A549 (cell line): ENCODE data around the gene MLST8. TPM values are rescaled to one million over a fixed set of nuclear protein-coding genes. Genes with fewer than 3 reads are reported as not detected.
"Not testable (repeated sequence)": the region's sequence is repeated elsewhere in the genome, so short reads cannot be mapped to it uniquely, and the experiment has no call there.

Source experiments
- ATAC-seq, 2 experiments: fragments of 200-7000 bp in 1 of 2; fragments of >200 bp in 1 of 2; cut with Nextera tagmentation in 1 of 2; cut with Tn5 transposase in 1 of 2; 3 replicates each; pipeline versions ENCODE4 v1.8.0 to v1.9.1; 2018 to 2020; ENCODE audit warnings: mild to moderate bottlenecking in 1 of 2, moderate library complexity in 1 of 2
- CTCF ChIA-PET: fragments of 300-600 bp; sonication (Branson Sonifier 250); formaldehyde crosslinking; extraction: SDS; loops from one replicate; lab custom pipeline; 2021; ENCODE audit warnings: antibody characterized with exemption, inconsistent platforms; lab: Yijun Ruan, JAX
- POLR2A ChIA-PET: fragments of 350-600 bp; formaldehyde crosslinking; extraction: SDS; loops from one replicate; lab custom pipeline; 2021; ENCODE audit warnings: antibody characterized with exemption, inconsistent platforms; lab: Yijun Ruan, JAX
- DNase-seq, 2 experiments: peaks; one replicate each; pipeline versions ENCODE4 v3.0.0 to v3.0.0-alpha.2; 2011 to 2016; ENCODE audit warnings: low read depth in 1 of 2, low spot score in 1 of 2
- FAIRE-seq: peaks from 2 replicates; lab custom pipeline; 2011; peaks lifted over from hg19 to GRCh38; lab: Jason Lieb, UNC
- H3K27ac ChIP-seq, 2 experiments: fragments of >200 bp; sonication (Bioruptor Twin); formaldehyde crosslinking; 3 replicates each; pipeline ENCODE4 v1.5.1; 2016 to 2017
- H3K4me1 ChIP-seq: fragments of >200 bp; sonication (Bioruptor Twin); formaldehyde crosslinking; 3 replicates; pipeline ENCODE4 v1.6.1; 2016
- H3K4me2 ChIP-seq: fragments of >200 bp; sonication (Bioruptor Twin); formaldehyde crosslinking; 3 replicates; pipeline ENCODE4 v1.6.1; 2016
- H3K4me3 ChIP-seq: fragments of >200 bp; sonication (Bioruptor Twin); formaldehyde crosslinking; 3 replicates; pipeline ENCODE4 v1.5.1; 2016
- H3K9me3 ChIP-seq: fragments of >200 bp; sonication (Bioruptor Twin); formaldehyde crosslinking; 3 replicates; pipeline ENCODE4 v1.6.1; 2016
- BCL3 ChIP-seq: fragments of >200 bp; sonication (Bioruptor Twin); formaldehyde crosslinking; IDR thresholded peaks from 3 replicates; pipeline ENCODE4 v1.6.1; 2016
- EHMT2 ChIP-seq: fragments of 200-600 bp; sonication (generic); IDR thresholded peaks from 2 replicates; pipeline ENCODE4 v1.6.1; 2016; ENCODE audit warnings: antibody characterized with exemption, low read depth, mild to moderate bottlenecking, moderate library complexity
- whole genome bisulfite sequencing: methylation state at CpG from one replicate; pipeline ENCODE4 v1.1.6; 2017; ENCODE audit errors: missing lambda C conversion rate; 5-methylcytosine and 5-hydroxymethylcytosine counted together
- polyA plus RNA-seq, 4 experiments: library from polyadenylated mRNA; depleted of rRNA in 3 of 4; stranded (reverse); fragments of >200 nt; fragmentation: RNase III in 1 of 4; extraction: RNeasy Plus Mini Kit Qiagen cat#74134 plus additional on column Dnase treatment in 1 of 4; gene quantifications; 2 replicates in 3 of 4; 3 replicates in 1 of 4; pipeline ENCODE4 v1.2.3, GENCODE V29; 2011 to 2017

MLST8 gene
- polyA plus RNA-seq, 2 of the 4 experiments (the other 2 are of a cell fraction): 46.8 to 53.9 TPM

GRCh38 chr16:2257726-2258125 lies 52.5 kb downstream of the MLST8 start (continued):
- TF ChIP-seq BCL3 (no peak), EHMT2 (no peak)

GRCh38 chr16:2258530-2258929 lies 53.3 kb downstream of the MLST8 start:
- CTCF ChIA-PET: interaction anchor here (0.9 to 1.5 kb wide), 4 partner anchors 12 to 46 kb away, joined by 3 read pairs; no protein-coding TSS in a partner anchor

More at GRCh38 chr16:2258530-2258929, 53.3 kb downstream of the MLST8 start:
- H3K4me3 ChIP-seq, DNase-seq, ATAC-seq, H3K9me3 ChIP-seq, H3K27ac ChIP-seq, H3K4me1 ChIP-seq, H3K4me2 ChIP-seq, FAIRE-seq, POLR2A ChIA-PET: not testable (repeated sequence)
- WGBS: 96% methylated on average over 7 of the region's 7 CpGs

Other genes starting within 250 kb of the MLST8 start
- gene NDUFB10, start 245.9 kb upstream of the MLST8 start, polyA plus RNA-seq (2011; rRNA removed): 151 and 198 TPM in 2 replicates
- gene NDUFB10, start 245.9 kb upstream of the MLST8 start, polyA plus RNA-seq (2017; fragmentation: RNase III; extraction: RNeasy Plus Mini Kit Qiagen cat#74134 plus additional on column Dnase treatment): 367 to 410 TPM (median 389 TPM) in 3 replicates
- gene RPS2, start 240.6 kb upstream of the MLST8 start, polyA plus RNA-seq (2011; rRNA removed): 2,621 and 3,507 TPM in 2 replicates
- gene RPS2, start 240.6 kb upstream of the MLST8 start, polyA plus RNA-seq (2017; fragmentation: RNase III; extraction: RNeasy Plus Mini Kit Qiagen cat#74134 plus additional on column Dnase treatment): 3,378 to 3,689 TPM (median 3,626 TPM) in 3 replicates
- gene RNF151, start 238.6 kb upstream of the MLST8 start, polyA plus RNA-seq (2011; rRNA removed): not detected in 2 replicates
- not detected in 3 replicates for gene RNF151, start 238.6 kb upstream of the MLST8 start, polyA plus RNA-seq (2017; fragmentation: RNase III; extraction: RNeasy Plus Mini Kit Qiagen cat#74134 plus additional on column Dnase treatment)
- gene TBL3, start 233.4 kb upstream of the MLST8 start, polyA plus RNA-seq (2011; rRNA removed): 21.9 and 25.9 TPM in 2 replicates
- gene TBL3, start 233.4 kb upstream of the MLST8 start, polyA plus RNA-seq (2017; fragmentation: RNase III; extraction: RNeasy Plus Mini Kit Qiagen cat#74134 plus additional on column Dnase treatment): 41.9 to 45.0 TPM (median 42.8 TPM) in 3 replicates
- gene NOXO1, start 224.0 kb upstream of the MLST8 start, polyA plus RNA-seq (2011; rRNA removed): not detected in 2 replicates
- gene NOXO1, start 224.0 kb upstream of the MLST8 start, polyA plus RNA-seq (2017; fragmentation: RNase III; extraction: RNeasy Plus Mini Kit Qiagen cat#74134 plus additional on column Dnase treatment): 0.25 to 0.32 TPM (median 0.26 TPM) in 3 replicates
- gene GFER, start 221.3 kb upstream of the MLST8 start, polyA plus RNA-seq (2011; rRNA removed): 11.9 and 12.9 TPM in 2 replicates
- 33.9 to 34.9 TPM (median 34.8 TPM) in 3 replicates for gene GFER, start 221.3 kb upstream of the MLST8 start, polyA plus RNA-seq (2017; fragmentation: RNase III; extraction: RNeasy Plus Mini Kit Qiagen cat#74134 plus additional on column Dnase treatment)
- 4.9 and 5.7 TPM in 2 replicates for gene SYNGR3, start 215.5 kb upstream of the MLST8 start, polyA plus RNA-seq (2011; rRNA removed)
- gene SYNGR3, start 215.5 kb upstream of the MLST8 start, polyA plus RNA-seq (2017; fragmentation: RNase III; extraction: RNeasy Plus Mini Kit Qiagen cat#74134 plus additional on column Dnase treatment): 4.1 to 5.0 TPM (median 4.4 TPM) in 3 replicates
- 15.3 and 17.7 TPM in 2 replicates for gene ZNF598, start 195.6 kb upstream of the MLST8 start, polyA plus RNA-seq (2011; rRNA removed)
- 32.7 to 35.0 TPM (median 33.8 TPM) in 3 replicates for gene ZNF598, start 195.6 kb upstream of the MLST8 start, polyA plus RNA-seq (2017; fragmentation: RNase III; extraction: RNeasy Plus Mini Kit Qiagen cat#74134 plus additional on column Dnase treatment)
- 0.13 and 0.26 TPM in 2 replicates for gene NPW, start 185.7 kb upstream of the MLST8 start, polyA plus RNA-seq (2011; rRNA removed)
- 1.0 to 1.6 TPM (median 1.2 TPM) in 3 replicates for gene NPW, start 185.7 kb upstream of the MLST8 start, polyA plus RNA-seq (2017; fragmentation: RNase III; extraction: RNeasy Plus Mini Kit Qiagen cat#74134 plus additional on column Dnase treatment)
- 33.1 and 35.0 TPM in 2 replicates for gene NHERF2, start 178.6 kb upstream of the MLST8 start, polyA plus RNA-seq (2011; rRNA removed)
- gene NHERF2, start 178.6 kb upstream of the MLST8 start, polyA plus RNA-seq (2017; fragmentation: RNase III; extraction: RNeasy Plus Mini Kit Qiagen cat#74134 plus additional on column Dnase treatment): 27.3 to 32.3 TPM (median 31.0 TPM) in 3 replicates
- gene NTHL1, start 157.6 kb upstream of the MLST8 start, polyA plus RNA-seq (2011; rRNA removed): 28.8 and 34.8 TPM in 2 replicates
- gene NTHL1, start 157.6 kb upstream of the MLST8 start, polyA plus RNA-seq (2017; fragmentation: RNase III; extraction: RNeasy Plus Mini Kit Qiagen cat#74134 plus additional on column Dnase treatment): 41.4 to 42.3 TPM (median 42.1 TPM) in 3 replicates
- gene TSC2, start 157.5 kb upstream of the MLST8 start, polyA plus RNA-seq (2011; rRNA removed): 32.6 and 41.7 TPM in 2 replicates
- gene TSC2, start 157.5 kb upstream of the MLST8 start, polyA plus RNA-seq (2017; fragmentation: RNase III; extraction: RNeasy Plus Mini Kit Qiagen cat#74134 plus additional on column Dnase treatment): 42.0 to 47.3 TPM (median 45.1 TPM) in 3 replicates
- gene PKD1, start 69.6 kb upstream of the MLST8 start, polyA plus RNA-seq (2011; rRNA removed): 11.5 and 17.3 TPM in 2 replicates
- gene PKD1, start 69.6 kb upstream of the MLST8 start, polyA plus RNA-seq (2017; fragmentation: RNase III; extraction: RNeasy Plus Mini Kit Qiagen cat#74134 plus additional on column Dnase treatment): 38.4 to 39.7 TPM (median 39.2 TPM) in 3 replicates
- gene RAB26, start 56.8 kb upstream of the MLST8 start, polyA plus RNA-seq (2011; rRNA removed): 6.7 and 7.5 TPM in 2 replicates
- 5.7 to 7.3 TPM (median 6.7 TPM) in 3 replicates for gene RAB26, start 56.8 kb upstream of the MLST8 start, polyA plus RNA-seq (2017; fragmentation: RNase III; extraction: RNeasy Plus Mini Kit Qiagen cat#74134 plus additional on column Dnase treatment)
- 31.9 and 32.0 TPM in 2 replicates for gene TRAF7, start 49.7 kb upstream of the MLST8 start, polyA plus RNA-seq (2011; rRNA removed)
- 47.6 to 50.0 TPM (median 48.1 TPM) in 3 replicates for gene TRAF7, start 49.7 kb upstream of the MLST8 start, polyA plus RNA-seq (2017; fragmentation: RNase III; extraction: RNeasy Plus Mini Kit Qiagen cat#74134 plus additional on column Dnase treatment)
- gene CASKIN1, start 8.8 kb upstream of the MLST8 start, polyA plus RNA-seq (2011; rRNA removed): 0.13 and 0.27 TPM in 2 replicates
- 0.72 to 1.0 TPM (median 0.87 TPM) in 3 replicates for gene CASKIN1, start 8.8 kb upstream of the MLST8 start, polyA plus RNA-seq (2017; fragmentation: RNase III; extraction: RNeasy Plus Mini Kit Qiagen cat#74134 plus additional on column Dnase treatment)
- gene BRICD5, start 5.4 kb downstream of the MLST8 start, polyA plus RNA-seq (2011; rRNA removed): 2.0 and 3.1 TPM in 2 replicates
- gene BRICD5, start 5.4 kb downstream of the MLST8 start, polyA plus RNA-seq (2017; fragmentation: RNase III; extraction: RNeasy Plus Mini Kit Qiagen cat#74134 plus additional on column Dnase treatment): 7.4 to 11.6 TPM (median 9.1 TPM) in 3 replicates
- gene PGP, start 9.4 kb downstream of the MLST8 start, polyA plus RNA-seq (2011; rRNA removed): 13.9 and 15.0 TPM in 2 replicates
- 27.7 to 33.7 TPM (median 31.9 TPM) in 3 replicates for gene PGP, start 9.4 kb downstream of the MLST8 start, polyA plus RNA-seq (2017; fragmentation: RNase III; extraction: RNeasy Plus Mini Kit Qiagen cat#74134 plus additional on column Dnase treatment)
- 10.4 and 11.0 TPM in 2 replicates for gene E4F1, start 18.1 kb downstream of the MLST8 start, polyA plus RNA-seq (2011; rRNA removed)
- gene E4F1, start 18.1 kb downstream of the MLST8 start, polyA plus RNA-seq (2017; fragmentation: RNase III; extraction: RNeasy Plus Mini Kit Qiagen cat#74134 plus additional on column Dnase treatment): 22.0 to 24.4 TPM (median 23.3 TPM) in 3 replicates
- gene DNASE1L2, start 31.0 kb downstream of the MLST8 start, polyA plus RNA-seq (2011; rRNA removed): 0.36 and 0.65 TPM in 2 replicates
- 0.88 to 1.5 TPM (median 1.2 TPM) in 3 replicates for gene DNASE1L2, start 31.0 kb downstream of the MLST8 start, polyA plus RNA-seq (2017; fragmentation: RNase III; extraction: RNeasy Plus Mini Kit Qiagen cat#74134 plus additional on column Dnase treatment)
- gene ECI1, start 46.1 kb downstream of the MLST8 start, polyA plus RNA-seq (2011; rRNA removed): 41.8 and 47.9 TPM in 2 replicates
- gene ECI1, start 46.1 kb downstream of the MLST8 start, polyA plus RNA-seq (2017; fragmentation: RNase III; extraction: RNeasy Plus Mini Kit Qiagen cat#74134 plus additional on column Dnase treatment): 40.9 to 41.9 TPM (median 41.5 TPM) in 3 replicates
- gene RNPS1, start 62.7 kb downstream of the MLST8 start, polyA plus RNA-seq (2011; rRNA removed): 163 and 183 TPM in 2 replicates
- gene RNPS1, start 62.7 kb downstream of the MLST8 start, polyA plus RNA-seq (2017; fragmentation: RNase III; extraction: RNeasy Plus Mini Kit Qiagen cat#74134 plus additional on column Dnase treatment): 197 to 206 TPM (median 200 TPM) in 3 replicates
- 6.4 and 7.6 TPM in 2 replicates for gene ABCA3, start 135.3 kb downstream of the MLST8 start, polyA plus RNA-seq (2011; rRNA removed)
- 8.6 to 10.7 TPM (median 9.9 TPM) in 3 replicates for gene ABCA3, start 135.3 kb downstream of the MLST8 start, polyA plus RNA-seq (2017; fragmentation: RNase III; extraction: RNeasy Plus Mini Kit Qiagen cat#74134 plus additional on column Dnase treatment)
- gene CCNF, start 224.0 kb downstream of the MLST8 start, polyA plus RNA-seq (2011; rRNA removed): 6.5 and 8.0 TPM in 2 replicates
- 13.4 to 15.1 TPM (median 14.4 TPM) in 3 replicates for gene CCNF, start 224.0 kb downstream of the MLST8 start, polyA plus RNA-seq (2017; fragmentation: RNase III; extraction: RNeasy Plus Mini Kit Qiagen cat#74134 plus additional on column Dnase treatment)